Stimulated activated CD4-positive, alpha-beta T cell treated with anti-CD3 and anti-CD28 coated beads, TNF-alpha, amount 100 ng/mL, for 24 hours (primary cell): ENCODE results near the gene EEFSEC.

Source experiments
- DNase-seq, 3 experiments: peaks; one replicate each; pipeline ENCODE4 v3.0.0-alpha.2; 2020; ENCODE audit warnings: low read depth in 3 of 3

EEFSEC gene

DNA sequence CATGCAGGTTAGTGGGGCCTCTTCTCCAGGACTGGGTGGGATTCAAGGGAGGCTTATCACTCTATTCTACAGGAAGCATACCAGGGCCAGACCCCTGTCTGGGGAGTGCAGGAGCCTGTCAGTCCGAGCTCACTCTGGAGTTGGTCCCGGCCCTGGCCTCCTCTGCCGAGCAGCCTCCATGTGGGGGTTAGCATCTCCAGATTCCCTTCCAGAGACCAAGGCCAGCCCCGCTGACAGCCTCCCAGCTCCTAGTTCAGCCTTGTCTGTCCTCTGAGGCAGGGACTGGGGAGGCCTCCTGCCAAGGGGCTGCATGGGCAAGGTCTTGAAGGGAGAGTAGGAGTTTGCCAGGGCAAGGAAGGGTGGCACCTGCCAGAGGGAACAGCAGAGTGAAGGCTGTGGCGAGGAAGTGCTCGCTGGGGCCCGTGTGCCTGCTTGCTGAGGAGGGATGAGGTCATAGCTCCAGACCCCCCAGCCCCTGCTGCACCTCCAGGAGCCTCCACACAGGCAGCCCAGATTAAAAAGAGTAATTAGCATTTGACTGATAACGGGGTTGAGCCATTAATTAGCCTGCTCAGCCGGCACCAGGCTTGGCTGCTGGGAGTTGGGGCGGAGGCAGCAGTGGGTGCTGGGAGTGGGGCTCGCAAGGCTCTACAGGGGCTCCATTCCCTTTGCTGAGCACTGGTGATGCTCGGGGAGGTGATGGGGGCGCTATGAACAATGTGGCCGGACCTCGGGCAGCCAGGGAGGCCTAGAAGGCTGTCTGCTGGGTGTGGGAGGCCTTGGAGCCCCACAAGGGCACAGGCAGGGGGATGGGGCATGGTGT, 259.1 kb downstream of the EEFSEC start:
- DNase-seq: no peak

DNA sequence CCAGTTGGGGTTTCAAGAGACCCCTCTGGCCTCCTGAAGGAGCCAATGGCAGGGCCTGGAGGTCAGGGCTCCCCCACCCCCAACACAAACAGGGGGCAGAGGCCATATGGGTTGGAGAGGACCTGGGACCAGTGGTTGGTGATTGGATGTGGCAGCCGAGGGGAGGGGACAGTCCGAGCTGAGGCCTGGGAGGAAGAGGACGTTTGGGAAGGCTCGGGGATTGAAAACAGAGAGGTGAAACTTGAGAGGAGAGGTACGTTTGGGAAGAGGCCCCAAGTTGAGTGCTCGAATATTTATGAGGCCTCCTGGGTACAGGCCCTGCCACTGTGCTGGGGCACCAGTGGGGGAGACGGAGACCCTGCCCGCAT, 259.7 kb downstream of the EEFSEC start:
- DNase-seq: no peak

DNA sequence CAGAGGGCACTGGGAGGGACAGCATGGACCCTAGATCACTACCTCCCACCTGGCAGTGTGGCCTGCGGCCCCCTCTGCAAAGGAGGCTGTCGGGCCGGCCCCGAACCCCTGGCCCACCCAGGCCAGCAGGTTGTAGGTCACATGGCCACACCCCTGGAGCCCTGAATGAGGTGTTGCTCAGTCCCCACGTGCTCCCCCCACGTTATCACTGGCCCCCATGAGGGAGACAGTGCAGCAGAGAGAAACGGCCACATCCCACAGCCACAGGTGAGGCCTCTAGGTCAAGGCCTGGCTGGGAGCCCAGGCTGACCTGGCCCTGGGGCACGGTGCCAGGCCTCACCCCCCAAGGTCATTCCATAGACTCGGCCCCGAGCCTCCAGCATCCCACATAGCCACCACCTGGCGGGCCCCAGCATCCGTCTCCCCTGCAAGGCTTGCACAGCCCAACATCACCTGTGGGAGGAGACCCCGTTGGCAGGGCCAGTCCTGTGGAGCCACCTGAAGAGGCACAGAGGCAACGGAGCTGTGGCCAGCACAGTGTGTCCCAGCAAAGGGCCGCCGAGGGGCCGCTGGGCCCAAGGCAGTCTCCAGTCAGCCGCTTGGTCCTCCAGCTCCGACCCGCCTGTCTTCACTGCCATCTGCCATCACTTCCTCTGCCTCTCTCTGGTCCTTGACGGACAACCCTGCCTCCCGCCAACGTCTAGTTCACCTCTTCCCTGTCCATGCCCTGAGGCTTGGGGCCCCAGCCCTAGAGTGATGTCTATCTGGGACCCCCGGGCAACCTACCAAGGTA, 260.3 kb downstream of the EEFSEC start:
- no peak for DNase-seq

DNA sequence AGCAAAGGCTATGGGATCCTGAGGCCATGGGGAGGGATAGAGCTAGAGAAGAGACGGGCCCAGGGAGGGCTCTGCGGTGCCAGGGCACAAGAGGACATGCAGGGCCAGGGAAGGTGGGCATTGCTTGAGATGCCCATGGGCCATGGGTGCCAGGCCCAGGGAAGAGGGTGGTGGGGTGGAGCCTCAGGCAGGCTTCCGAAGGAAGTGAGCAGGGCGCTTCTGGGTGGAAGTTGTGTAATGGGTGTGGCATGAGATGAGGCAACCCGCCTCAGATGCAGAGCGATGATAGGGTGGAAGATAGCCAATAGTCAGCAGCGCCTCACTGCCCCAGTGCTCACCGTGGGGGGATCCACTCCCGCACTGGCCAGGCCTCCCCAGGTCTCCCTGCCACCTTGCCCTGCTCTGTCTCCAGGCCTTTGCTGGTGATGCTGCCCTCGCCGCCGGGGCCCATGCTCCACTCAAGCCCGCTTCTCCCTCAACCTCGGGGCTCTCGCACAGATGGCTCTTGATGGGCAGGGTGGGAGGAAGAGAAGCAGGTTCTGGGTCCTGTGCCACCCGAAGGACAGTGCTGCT, 262.0 kb downstream of the EEFSEC start:
- no peak for DNase-seq

DNA sequence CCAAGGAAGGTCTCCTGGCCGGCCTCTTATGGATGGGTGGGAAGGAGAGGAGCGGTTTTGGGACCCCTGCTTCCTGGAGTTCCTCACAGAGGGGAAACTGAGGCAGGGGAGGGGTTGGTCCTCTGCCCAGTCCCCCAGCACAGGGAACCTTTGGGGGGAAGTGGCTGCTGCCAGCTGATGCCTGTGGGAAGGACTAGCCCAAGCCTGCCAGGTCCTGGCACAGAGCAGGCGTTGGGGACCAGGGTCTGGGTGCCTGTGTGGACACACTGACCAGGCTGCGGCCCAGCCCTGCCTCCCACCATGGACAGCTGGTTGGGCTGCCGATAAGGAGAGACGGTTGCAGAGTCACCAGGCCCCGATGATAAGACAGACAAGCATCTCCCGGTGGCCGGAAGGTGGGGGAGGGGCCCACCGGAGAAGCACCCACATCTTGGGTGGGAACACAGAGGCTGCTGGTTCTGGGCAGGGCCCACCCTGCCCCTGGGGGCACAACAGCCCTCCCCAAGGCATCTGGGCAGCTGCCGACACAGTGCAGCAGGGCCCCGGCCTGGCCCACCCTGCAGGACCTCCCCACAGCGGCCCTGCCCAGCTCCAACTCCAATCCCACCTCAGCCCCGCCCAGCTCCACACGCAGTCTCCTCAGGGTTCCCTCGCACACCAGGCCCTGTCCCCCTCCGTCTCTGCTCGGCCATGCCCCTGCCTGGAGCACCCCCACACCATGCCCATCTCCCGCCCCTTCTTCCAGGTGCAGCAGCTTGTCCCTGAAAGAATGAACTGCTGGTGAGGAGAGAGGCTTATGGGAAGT, 262.7 kb downstream of the EEFSEC start:
- no peak for DNase-seq

DNA sequence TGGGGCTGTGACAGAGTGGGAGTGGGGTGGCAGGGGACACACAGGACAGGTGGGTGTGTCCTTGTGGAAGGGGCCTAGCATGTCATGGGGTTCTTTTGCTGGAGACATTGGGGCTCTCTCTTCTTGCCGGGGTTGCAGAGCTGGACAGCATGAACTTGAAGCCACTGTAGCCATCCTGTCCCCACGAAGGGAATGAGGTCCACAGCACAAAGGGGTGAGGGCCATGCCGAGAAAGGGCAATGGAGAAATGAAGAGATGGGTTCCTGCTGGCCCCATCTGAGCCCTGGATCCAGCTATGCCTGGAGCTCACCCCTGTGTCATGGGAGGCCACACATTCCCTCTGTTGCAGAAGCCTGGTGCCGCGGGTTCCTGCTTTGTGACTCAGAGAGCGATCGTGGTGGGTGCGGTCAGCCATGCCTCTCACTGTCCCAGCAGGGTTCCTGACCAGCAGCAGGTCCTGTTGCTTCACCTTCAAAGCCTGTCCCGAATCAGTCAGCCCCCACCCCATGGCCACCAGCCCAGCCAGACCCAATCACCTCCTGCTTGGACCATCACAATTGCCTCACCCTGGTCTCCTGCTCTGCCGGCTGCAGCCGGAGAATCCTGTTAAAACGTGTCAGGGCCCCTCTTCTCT, 263.4 kb downstream of the EEFSEC start:
- no peak for DNase-seq

DNA sequence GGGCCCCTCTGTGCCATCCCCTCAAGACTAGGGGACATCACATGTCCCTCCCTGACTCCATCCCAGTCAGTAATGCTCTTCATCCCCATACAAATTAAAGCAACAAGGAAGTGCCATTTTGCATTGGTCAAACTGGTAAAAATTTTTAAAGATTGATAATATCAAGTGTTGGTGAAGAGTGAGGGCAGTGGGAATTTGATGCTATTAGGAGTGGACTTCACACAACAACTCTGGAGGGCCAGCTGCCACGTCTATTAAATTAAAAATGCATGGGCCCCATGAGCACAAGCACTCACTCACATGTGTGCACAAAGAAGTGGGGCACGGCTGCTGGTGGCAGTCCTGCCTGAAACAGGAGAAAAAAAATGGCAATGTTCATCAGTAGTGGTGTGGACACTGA, 265.6 kb downstream of the EEFSEC start:
- DNase-seq: no peak

DNA sequence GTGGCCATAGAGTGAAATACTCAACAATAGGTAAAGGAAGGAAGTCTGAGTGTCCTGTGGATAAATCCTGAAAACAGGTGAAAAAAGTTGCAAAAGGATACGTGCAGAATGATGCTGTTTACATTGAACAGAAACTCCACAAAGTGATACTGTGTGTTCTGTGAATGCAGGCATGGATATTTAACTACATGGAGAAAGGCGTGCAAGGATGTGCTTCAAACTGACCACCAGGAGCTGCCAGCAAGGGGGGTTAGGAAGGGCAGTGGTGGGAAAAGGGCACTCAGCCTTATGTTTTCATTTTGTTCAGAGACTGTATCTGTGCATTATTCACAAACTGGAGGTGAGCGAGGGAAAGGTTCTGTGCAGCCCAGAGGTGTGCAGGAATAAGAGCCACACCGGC, 266.0 kb downstream of the EEFSEC start:
- no peak for DNase-seq

DNA sequence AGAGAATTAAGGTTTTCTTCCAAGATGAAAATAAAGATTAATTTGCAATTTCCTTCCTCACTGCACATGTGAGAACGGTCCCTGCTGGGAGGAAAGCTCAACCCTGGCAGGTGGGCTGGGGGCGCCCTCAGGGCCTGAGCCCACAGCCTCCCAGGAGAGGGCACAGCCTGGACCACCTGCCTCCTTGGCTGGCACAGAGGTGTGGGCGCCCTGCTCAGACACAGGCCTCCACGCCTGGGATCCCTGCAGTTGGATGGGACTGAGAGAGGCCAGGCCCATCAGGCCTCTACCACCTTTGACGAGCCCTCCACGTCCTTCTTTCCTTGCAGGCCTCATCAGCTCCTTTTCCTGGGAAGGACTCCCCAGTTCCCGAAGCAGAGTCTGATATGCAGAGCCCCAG, 267.0 kb downstream of the EEFSEC start:
- DNase-seq: no peak

DNA sequence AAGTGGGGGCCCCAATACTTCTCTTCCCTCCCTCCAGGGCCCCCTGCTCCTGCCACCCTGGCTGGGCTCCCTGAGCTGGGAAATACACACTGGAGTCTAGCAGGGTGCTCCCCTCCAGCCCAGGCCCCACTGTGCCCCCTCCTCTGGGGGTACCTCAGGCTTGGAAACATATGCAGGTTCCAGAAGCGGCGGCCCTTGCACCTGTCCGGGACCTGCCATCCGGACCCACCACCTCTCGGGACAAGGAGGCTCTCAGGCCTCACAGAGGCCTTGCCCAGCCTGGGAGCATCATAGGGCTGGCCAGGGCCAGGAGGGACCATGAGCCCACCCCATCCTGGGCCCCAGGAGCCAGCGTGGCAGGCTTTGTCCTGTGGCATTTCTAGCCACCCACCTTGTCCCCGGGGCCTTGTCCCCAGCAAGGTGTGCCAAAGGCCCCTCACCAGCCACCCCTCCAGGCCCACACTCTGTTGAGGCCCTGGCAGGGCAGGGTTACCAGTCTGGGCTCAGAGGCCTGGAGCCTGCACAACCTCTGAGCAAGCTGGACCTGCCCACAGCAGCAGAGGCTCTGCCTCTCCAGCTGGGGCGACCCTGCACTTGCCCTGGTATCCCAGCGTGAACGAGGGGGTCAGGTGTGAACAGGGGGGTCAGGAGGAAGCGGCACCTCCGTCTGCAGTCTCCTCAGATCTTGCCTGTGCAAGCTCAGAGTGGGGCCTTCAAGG, 267.6 kb downstream of the EEFSEC start:
- DNase-seq: no peak

DNA sequence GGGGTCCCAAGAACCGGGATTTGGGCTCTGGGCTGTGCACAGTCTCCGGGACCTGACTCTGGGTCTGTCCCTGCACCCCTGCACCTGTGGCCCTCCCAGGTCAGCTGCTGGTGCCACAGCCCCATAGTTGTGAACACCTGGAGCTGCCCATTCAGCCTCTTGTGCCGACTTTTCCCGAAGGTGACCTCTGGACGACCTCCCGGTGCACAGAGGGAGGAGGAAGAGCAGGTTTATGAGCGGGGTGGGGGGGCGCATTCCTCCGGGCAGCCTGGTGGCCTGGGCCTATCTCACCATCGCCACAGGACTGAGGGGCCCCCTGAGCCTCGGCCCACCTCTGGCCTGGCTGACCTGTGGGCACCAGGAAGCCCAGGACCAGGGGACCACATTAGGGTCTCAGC, 268.2 kb downstream of the EEFSEC start:
- no peak for DNase-seq

DNA sequence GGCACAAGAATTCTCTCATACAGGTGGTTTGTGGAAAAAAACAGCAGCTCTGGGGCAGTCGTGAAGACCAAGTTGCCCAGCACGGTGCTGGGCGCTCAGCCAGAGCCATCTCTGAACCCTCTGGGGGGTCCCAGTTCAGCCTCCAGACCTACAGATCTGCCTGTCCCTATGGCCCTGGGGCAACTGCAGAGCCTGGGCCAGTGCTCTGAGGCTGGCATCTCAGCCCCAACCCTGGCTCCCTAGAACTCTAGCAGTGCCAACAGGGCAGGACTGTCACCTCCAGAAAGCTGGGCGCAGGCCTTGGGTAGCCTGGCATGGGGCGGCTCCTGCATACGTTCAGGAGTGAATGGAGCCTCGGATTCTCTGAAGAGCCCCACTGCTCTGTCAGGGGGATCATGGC, 268.7 kb downstream of the EEFSEC start:
- no peak for DNase-seq

DNA sequence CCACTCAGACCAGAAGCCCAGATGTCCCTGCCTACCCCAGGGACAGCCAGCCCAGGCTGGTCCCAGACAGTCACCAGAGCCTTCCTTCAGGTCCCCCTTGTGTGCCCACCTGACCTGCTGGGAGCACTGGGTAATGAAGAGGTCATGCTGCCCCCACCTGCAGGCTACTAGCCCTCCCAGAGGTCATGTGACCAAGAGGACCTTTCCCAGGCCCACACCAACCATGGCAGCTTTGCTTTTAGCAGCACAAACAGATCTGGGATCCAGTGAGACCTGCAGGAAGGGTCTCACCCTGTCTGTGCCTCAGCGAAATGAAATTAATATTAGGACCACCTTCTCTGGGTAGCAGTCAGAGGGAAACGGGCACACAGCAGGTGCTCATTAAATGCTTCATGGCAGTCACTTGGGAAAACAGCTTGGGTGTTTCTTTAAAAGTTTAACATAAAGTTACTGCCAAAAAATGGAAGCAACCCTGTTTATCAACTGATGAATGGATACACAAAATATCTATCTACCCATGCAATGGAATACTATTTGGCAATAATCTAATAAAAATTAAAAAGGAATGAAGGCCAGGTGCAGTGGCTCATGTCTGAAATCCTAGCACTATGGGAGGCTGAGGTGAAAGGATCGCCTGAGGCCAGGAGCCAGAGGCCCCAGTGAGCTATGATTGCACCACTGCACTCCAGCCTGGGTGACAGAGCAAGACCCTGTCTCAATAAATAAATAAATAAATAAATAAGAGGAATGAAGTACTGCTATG, 269.7 kb downstream of the EEFSEC start:
- no peak for DNase-seq

DNA sequence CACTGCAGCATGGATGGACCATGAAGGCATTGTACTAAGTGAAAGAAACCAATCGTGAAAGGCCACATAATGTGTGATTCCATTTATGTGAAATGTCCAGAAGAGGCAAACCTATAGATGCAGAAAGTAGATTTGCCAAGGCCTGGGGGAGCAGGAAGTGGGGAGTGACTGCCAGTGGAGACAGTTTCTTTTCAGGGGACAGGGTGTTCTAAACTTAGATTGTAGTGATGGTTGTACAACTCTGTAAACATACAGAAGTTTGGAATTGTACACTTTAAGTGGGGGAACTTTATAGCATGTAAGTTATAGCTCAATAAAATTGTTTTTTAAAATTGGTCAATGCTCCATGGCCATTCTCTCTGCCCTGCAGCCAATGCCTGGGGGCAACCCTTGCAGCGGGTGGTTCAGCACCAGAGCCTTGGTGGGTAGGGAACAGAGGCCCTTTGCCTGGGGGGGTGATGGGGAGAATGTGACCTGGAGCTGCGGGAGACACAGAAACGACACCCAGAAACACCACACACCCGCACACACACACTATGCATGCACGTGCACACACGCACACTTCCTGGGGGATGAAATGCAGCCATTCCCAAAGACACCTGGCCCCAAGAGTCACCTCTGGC, 270.4 kb downstream of the EEFSEC start:
- no peak for DNase-seq

DNA sequence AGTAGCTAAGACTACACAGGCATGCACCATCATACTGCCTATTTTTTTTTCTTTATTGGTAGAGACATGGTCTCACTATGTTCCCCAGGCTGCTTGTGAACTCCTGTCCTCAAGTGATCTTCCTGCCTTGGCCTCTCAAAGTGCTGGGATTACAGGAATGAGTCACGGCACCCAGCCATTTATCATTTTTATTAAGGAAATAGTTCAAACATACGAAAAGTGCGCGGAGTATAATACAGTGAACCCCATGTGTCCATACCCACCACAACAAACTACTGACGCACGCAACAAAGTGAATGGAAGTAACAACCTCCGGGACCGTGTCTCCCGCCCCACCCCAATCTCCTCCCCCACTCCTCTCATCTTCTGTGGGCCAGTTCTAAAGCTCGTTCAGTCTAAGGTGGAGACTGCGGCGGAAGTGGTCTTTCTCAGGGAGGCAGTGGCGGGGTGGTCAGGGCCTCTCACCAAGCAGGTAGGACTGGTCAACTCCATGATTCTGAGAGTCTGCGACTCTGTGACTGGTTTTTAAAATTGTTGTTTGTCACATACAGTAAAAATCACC, 271.3 kb downstream of the EEFSEC start:
- DNase-seq: no peak

DNA sequence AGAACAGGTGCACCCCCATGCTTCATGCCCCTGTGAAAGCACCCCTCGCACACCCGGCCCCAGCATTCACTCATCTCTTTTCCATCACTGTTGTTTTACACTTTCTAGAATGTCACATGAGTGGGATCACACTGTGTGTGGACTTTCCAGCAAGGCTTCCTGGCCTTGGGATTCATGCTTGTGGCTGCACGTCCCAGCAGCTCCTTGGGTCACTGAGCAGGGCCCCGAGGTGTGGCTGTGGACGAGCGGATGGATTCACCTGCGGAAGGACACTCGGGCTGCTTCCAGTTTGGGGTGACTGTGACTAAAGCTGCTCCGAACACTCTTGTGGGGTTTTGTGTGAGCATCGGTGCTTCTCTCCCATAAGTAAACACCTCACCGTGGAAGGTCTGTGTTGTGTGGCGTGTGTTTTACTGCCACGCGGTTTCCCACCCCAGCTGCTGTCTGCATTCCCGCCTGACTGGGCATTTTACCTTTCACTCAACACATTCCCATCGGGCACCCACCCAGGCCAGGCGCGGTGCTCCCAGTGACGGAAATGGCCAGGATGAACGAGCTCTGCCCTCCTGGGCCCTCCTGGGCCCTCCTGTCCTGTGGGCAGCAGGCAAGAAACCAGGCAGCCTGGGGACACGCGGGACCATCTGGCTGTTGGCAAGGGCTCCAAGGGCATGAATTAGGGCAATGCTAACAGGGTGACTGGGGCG, 272.0 kb downstream of the EEFSEC start:
- no peak for DNase-seq

DNA sequence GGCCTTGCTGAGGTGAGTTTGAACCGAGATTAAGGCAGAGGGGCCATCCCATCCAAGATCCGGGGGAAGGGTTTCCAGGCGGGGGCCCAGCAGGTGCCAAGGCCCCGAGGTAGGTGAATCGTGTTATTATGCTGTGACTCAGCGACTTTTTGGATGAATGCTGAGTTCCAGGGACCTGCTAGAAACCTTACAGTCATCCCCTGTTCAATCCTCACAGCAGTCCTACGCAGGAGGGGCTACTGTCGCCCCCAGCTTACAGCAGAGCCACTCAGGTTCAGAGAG, 272.5 kb downstream of the EEFSEC start:
- no peak for DNase-seq

DNA sequence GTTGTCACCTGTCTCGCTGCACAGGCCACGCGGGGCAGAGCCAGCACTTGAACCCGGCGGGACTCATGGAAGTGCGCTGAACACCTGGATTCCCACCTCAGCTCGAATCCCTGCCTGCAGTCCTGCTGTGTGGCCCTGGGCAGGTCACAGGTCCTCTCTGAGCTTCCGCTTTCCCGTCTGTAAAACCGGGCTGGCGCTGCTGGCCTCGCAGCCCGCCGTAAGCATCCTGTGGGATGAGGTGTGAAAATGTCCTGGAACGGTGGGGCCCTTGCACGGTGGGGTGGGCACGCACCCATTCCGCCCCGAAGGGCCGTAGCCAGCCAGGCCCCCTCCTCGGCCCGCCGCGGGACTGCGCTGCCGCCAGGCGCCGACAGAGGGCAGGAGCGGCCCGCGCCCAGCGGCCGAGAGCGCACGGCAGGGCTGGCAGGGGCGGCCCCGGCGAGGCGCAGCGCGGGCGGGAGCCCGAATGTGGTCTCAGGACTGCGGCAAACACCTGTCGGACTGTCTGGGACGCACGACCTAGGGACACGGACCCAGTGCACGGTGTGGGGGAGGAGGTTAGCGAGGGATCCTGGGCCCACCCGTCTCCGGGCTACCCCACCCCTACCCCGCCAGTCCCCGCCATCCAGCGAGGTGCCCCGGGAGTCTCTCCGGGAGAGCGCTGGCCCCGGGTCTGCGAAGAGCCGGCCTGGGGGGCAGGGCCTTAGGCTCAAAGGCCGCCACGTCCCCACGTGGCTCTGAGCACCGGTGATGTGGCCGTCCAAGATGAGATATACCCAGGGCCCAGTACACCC, 273.0 kb downstream of the EEFSEC start:
- peak; percentile 23 to 48 (median 28) for DNase-seq
